HG02943 (cell line): ENCODE data around the gene CCDC7.
"Not testable (repeated sequence)": the region's sequence is repeated elsewhere in the genome, so short reads cannot be mapped to it uniquely, and the experiment has no call there.

Experiments used
- ATAC-seq: cut with Tn5 transposase; IDR thresholded peaks from one replicate; pipeline ENCODE4 v1.9.1; 2021; ENCODE audit warnings: mild to moderate bottlenecking, low read depth, moderate library complexity; ENCODE audit not compliant: unreplicated experiment

The CCDC7 gene

GRCh38 chr10:32687116-32687515 is 241.2 kb downstream of the CCDC7 start:
- no peak for ATAC-seq

- no peak for ATAC-seq
Measured at GRCh38 chr10:32687546-32687945, 241.6 kb downstream of the CCDC7 start.

GRCh38 chr10:32692174-32692573 is 246.2 kb downstream of the CCDC7 start:
- ATAC-seq, result no peak

GRCh38 chr10:32693441-32693979 is 247.6 kb downstream of the CCDC7 start:
- ATAC-seq, result no peak

- not testable (repeated sequence) for ATAC-seq
Measured at GRCh38 chr10:32699683-32700082, 253.7 kb downstream of the CCDC7 start.

- ATAC-seq, result no peak
Measured at GRCh38 chr10:32713560-32713959, 267.6 kb downstream of the CCDC7 start.

GRCh38 chr10:32731527-32731926 is 285.6 kb downstream of the CCDC7 start:
- ATAC-seq, result no peak

- ATAC-seq, result no peak
Measured at GRCh38 chr10:32738958-32739357, 293.0 kb downstream of the CCDC7 start.

GRCh38 chr10:32744321-32744720 is 298.4 kb downstream of the CCDC7 start:
- no peak for ATAC-seq

GRCh38 chr10:32746869-32747268 is 300.9 kb downstream of the CCDC7 start:
- no peak for ATAC-seq

GRCh38 chr10:32751582-32751981 is 305.6 kb downstream of the CCDC7 start:
- no peak for ATAC-seq

- ATAC-seq, result not testable (repeated sequence)
Measured at GRCh38 chr10:32754900-32755299, 309.0 kb downstream of the CCDC7 start.

- ATAC-seq, result no peak
Measured at GRCh38 chr10:32771217-32771616, 325.3 kb downstream of the CCDC7 start.

- no peak for ATAC-seq
Measured at GRCh38 chr10:32773105-32773504, 327.2 kb downstream of the CCDC7 start.

- no peak for ATAC-seq
Measured at GRCh38 chr10:32786968-32787367, 341.0 kb downstream of the CCDC7 start.

GRCh38 chr10:32787690-32788284 is 341.8 kb downstream of the CCDC7 start:
- no peak for ATAC-seq

GRCh38 chr10:32788359-32788758 is 342.4 kb downstream of the CCDC7 start:
- ATAC-seq, result no peak

- ATAC-seq, result no peak
Measured at GRCh38 chr10:32790483-32790882, 344.5 kb downstream of the CCDC7 start.

GRCh38 chr10:32793033-32793432 is 347.1 kb downstream of the CCDC7 start:
- no peak for ATAC-seq

- ATAC-seq, result no peak
Measured at GRCh38 chr10:32795598-32796183, 349.8 kb downstream of the CCDC7 start.

GRCh38 chr10:32797393-32797792 is 351.5 kb downstream of the CCDC7 start:
- ATAC-seq, result not testable (repeated sequence)

GRCh38 chr10:32846974-32847373 is 401.0 kb downstream of the CCDC7 start:
- ATAC-seq, result no peak
